ENCODE results near the gene TLCD3B.
"Not testable (repeated sequence)": the region's sequence is repeated elsewhere in the genome, so short reads cannot be mapped to it uniquely, and the experiment has no call there.

TLCD3B gene

DNA sequence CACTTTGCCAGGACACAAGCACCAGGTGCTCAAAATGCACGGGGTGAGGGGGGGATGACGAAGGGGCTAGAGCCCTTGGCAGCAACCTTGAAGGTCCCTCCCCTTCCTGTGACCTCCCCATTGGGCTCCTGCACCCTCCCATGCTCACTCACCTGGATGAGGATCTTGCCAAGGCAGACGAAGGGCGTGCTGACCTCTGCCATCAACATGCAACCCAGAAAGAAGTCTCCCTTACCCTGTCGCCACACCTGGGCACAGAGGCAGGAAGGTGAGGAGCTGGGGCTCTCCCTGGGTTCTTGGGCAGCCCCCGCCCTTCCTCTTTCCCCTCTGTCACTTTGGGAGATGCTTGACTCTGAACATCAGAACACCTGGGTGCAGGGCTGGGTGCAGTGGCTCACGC lies 5.5 kb downstream of the TLCD3B start:
- no peak for DNase-seq (ENCODE audit: low read depth in 2 of 2)

- no peak for DNase-seq (ENCODE audit: low read depth in 2 of 2)
Observed at GRCh38 chr16:30025156-30025555, 5.9 kb downstream of the TLCD3B start.

DNA sequence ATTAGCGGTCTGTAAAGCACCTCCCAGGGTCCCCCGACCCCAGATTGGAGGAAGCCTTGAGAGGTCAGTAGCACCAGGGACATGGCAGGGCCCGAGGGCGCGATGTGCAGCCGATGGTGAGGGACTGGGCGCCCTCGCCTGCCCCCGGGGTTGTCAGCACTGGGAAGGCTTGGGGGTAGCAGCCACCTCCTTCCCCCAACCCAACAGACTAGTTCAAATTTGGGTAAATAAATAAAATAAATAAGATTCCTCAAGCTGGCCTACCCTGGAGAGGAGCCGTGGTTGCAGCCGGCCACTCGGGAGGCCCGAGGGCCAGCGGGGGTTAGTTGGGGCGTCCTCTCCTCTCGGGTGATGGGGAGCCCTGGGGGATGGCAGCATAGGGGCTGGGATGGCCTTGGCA lies 6.6 kb downstream of the TLCD3B start:
- DNase-seq (ENCODE audit: low read depth in 2 of 2): no peak

- no peak for DNase-seq (ENCODE audit: low read depth in 2 of 2)
Observed at GRCh38 chr16:30023586-30023985, 7.5 kb downstream of the TLCD3B start.

DNA sequence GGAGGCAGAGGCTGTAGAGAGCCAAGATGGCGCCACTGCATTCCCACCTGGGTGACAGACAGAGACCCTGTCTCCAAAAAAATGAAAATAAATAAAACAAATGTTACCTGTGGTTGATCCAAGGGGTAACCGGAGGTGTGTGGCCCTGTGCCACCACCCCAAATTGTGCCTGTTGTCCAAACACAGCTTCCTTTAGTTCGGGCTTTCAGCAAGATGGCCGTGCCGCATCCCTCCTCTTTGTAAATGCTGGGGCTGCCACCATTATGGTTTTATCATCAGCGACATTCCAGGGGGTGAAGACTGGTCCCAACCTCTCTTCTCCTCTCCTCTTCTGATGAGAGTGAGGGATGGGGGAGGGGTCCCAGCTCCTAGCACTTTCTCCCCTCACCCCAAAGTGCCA lies 8.2 kb downstream of the TLCD3B start, which contains the start of gene C16orf92:
TSS of gene C16orf92 (plus strand) at position 312 of the 400 bp plus-strand sequence. CDS start 143 bp downstream, outside the sequence.
- DNase-seq (ENCODE audit: low read depth in 2 of 2): no peak

GRCh38 chr16:30018731-30019158 lies 12.3 kb downstream of the TLCD3B start:
- DNase-seq (ENCODE audit: low read depth in 2 of 2): no peak

- not testable (repeated sequence) for DNase-seq (ENCODE audit: low read depth in 2 of 2)
Observed at GRCh38 chr16:30017937-30018336, 13.1 kb downstream of the TLCD3B start.

GRCh38 chr16:30017277-30017656 lies 13.8 kb downstream of the TLCD3B start:
- DNase-seq (ENCODE audit: low read depth in 2 of 2): no peak

DNA sequence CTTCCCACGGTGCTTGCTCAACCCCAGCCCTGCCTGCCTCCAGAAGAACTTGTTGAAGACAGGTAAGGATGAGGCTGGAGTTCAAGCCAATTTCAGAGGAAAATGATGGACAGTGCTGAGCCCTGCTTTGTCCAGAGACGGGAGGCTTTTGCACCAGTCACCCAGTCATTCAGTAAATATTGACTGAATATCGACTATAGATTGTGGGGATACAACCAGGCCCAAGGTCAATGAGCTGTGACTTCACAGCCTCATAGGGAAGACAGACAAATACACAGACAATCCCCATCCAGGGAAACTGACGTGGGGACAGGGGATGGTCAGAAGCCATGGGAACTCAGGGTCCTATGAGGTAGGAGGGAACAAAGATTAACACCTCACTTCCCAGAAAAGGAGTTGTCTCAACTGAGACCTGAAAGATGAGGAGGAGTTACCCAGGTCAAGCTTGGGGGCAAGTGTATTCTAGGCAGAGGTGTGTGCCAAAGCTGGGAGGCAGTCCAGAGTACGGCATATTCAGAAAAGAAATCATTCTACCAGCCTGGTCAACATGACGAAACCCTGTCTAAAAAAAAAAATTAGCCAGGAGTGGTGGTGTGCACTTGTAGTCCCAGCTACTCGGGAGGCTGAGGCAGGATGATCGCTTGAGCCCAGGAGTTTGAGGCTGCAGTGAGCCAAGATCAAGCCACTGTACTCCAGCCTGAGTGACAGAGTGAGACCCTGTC lies 14.4 kb downstream of the TLCD3B start:
- no peak for DNase-seq (ENCODE audit: low read depth in 2 of 2)

GRCh38 chr16:30015450-30015849 lies 15.6 kb downstream of the TLCD3B start:
- DNase-seq (ENCODE audit: low read depth in 2 of 2): not testable (repeated sequence)

DNA sequence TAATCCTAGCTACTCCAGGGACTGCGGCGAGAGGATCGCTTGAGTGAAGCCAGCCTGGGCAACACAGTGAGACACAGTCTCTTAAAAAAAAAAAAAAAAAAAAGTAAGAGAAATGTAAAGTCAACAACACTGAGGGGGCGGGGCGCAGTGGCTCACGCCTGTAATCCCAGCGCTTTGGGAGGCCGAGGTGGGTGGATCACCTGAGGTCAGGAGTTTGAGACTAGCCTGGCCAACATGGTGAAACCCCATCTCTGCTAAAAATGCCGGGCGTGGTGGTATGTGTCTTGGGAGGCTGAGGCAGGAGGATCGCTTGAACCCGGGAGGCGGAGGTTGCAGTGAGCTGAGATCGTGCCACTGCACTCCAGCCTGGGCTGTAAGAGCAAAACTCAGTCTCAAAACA lies 18.5 kb downstream of the TLCD3B start:
- DNase-seq (ENCODE audit: low read depth in 2 of 2): not testable (repeated sequence)

DNA sequence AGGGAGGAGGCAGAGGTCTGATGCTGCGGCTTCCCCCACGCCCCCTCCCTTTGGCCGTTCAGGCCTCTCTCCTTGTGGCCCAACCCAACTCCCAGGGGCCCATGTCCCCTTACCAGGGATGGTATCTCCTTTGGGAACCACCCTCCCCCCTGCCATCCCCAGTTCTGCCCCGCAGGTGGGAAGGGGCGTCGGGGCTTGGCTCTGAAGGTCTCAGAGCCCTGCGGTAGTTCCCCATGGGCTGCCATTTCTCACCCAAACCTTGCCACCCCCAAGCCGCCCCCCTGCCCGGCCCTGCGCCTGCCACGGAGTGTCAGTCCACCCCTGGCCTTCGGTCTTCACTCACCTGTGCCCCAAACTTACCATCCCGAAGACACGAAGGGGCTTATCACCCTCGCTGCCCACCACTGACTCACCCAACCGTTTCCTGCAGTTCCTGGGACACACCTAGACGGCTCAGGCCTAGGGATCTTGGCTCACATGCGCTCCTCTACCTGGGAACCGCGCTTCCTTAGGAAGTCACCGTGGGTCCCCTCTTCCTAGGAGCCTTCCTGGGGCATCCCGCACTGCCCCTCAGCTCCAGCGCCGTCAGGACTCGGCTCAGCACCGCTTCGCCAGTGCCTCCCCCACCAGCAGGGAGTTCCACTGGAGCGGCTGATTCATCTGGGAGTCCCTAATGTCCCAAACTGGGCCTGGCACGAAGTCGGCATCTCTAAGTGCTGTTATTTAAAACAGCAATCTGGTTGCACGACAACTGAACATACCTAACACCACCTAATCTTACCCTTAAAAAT lies 19.2 kb downstream of the TLCD3B start:
- DNase-seq (ENCODE audit: low read depth in 2 of 2): no peak

DNA sequence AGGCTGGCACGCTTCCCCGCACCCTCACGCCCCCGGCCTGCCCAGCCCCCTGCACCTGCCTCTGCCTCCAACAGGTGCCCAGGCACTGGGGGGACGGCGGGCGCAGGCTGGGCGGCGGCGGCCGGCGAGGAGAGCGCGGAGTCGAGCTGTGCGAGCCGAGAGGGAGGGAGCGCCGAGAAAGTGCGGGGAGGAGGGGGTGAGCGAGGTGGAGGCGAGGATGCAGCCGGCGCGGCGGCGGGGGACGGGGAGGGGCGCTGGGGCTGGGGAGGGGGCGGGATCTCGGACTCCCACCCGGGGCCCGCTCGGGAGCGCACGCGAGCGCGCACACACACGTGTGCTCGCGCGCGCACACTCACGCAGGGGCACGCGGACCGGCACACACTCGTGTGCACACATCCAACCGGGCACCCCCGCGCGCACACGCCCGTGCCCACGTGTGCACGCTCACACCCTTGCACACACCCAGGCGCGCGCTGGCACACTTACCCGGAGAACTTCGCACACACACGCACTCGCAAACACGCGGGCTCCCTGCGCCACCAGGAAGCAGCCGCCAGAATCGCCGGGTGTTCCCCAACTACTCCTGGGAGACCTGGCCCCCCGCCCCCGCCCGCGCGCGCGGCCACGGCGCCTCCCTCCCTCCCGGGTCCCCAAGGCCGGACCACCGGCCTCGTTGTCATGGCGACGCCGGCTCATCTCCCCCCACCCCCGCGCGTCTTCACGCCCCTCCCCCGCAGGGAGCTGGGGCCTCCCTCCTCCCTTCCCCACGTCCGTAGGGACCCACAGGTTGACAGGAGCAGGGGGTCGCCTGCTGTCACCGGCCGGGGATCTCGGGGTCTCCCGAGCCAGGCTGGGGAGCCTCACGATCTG lies 20.0 kb downstream of the TLCD3B start, which contains the start of gene DOC2A:
TSS of gene DOC2A (minus strand) at position 184 of the 870 bp plus-strand sequence. CDS start 805 bp downstream, outside the sequence.
- DNase-seq (ENCODE audit: low read depth in 2 of 2): no peak

DNA sequence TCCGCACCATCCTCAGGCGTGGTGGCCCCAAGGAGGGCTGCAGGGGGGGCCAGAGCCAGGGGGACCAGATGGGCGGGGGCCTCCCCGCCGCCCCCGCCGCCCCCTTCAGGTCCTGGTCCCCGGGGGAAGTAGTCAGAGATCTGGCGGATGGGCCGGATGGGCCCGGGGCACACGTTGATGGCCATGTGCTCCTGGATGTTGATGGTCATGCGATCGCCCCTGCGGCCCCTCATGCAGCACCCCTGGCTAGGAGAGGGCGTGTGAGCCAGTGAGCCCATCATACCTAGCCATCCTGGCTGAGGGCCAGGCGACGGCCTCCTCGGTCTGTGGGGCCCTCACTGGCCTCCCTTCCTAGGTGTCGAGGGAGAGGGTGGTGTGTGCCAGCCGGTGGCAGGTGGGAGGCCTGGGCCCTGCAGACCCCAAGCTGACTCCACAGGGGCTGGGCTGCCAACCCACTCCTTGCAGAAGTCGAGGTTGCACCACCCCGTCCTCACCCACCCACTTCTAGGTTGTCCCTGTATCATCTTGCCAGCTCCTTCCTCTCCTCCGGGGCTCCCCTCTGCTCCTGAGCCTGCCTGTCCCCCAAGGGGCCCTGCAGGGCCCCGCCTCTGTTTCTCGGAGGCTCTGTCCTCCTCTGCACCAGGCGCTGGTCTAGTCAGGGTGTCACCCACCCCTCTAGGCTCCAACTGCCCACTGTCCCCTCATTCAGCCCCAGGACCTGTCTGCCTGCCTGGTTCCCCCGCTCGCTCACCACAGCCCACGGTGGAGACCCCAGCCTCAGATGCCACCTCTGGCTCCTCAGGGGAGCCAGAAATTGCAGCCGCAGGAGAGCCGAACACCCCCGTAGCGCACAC lies 20.9 kb downstream of the TLCD3B start:
- DNase-seq (ENCODE audit: low read depth in 2 of 2): no peak

GRCh38 chr16:30009085-30009862 lies 21.8 kb downstream of the TLCD3B start:
- DNase-seq (ENCODE audit: low read depth in 2 of 2): no peak

DNA sequence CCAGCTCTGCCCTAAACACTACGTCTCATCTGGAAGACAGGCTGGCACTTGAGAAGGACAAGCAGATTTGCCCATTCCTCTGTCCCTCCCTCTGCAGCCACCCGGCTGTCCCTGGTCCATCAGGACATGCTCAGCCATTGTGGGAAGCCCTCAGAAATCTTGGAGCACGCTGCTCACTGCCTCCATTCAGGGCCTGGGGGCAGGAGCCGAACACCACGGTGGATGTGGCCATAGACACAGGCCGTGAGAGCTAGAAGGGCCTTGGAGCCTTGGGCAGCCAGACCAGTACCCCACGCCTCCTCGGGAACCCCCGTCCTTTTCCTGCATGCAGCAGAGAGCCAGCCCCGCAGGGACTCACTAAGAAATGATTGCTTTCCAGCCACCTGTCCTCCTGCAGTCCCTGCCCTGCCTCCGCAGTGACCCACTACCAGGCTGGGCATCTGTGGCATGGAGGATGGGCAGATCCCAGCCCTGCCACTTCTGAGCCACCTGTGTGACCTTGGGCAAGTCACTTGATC lies 23.6 kb downstream of the TLCD3B start:
- no peak for DNase-seq (ENCODE audit: low read depth in 2 of 2)

- no peak for DNase-seq (ENCODE audit: low read depth in 2 of 2)
Observed at GRCh38 chr16:30006659-30007377, 24.3 kb downstream of the TLCD3B start.

- DNase-seq (ENCODE audit: low read depth in 2 of 2): no peak
Observed at GRCh38 chr16:30006095-30006473, 25.0 kb downstream of the TLCD3B start.

- no peak for DNase-seq (ENCODE audit: low read depth in 2 of 2)
Observed at GRCh38 chr16:30005341-30006094, 25.6 kb downstream of the TLCD3B start.

All from stimulated activated CD4-positive, alpha-beta T cell treated with anti-CD3 and anti-CD28 coated beads, Interleukin-4, amount 100 ng/mL, for 48 hours (primary cell).